Stimulated activated CD8-positive, alpha-beta memory T cell treated with anti-CD3 and anti-CD28 coated beads, Interleukin-7, amount 100 ng/mL, for 48 hours (primary cell): ENCODE results near the gene ARID2.

ENCODE experiments used
- DNase-seq, 2 donors: peaks; one replicate each; pipeline ENCODE4 v3.0.0-alpha.2; 2020; ENCODE audit warnings: low read depth in 1 of 2; ENCODE audit errors: extremely low read depth in 1 of 2

ARID2 gene

DNA sequence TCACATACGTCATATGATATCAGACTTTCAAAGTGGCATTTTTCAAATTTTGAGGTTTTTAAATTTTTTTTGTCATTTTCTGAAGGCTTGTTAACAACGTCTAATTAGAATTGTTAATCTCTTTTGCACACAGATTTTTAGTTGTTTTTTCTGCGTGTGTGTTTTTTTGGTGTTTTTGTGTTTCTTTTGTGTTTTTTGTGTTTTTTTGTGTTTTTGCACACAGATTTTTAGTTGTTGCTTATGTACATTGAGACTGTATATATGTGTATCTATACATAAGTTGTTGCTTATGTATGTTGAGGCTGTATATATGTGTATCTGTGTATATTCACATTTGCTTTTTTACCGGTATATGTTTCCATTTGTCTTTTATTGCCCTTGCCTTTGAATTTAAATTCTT, 30.8 kb downstream of the ARID2 start:
- no peak for DNase-seq

DNA sequence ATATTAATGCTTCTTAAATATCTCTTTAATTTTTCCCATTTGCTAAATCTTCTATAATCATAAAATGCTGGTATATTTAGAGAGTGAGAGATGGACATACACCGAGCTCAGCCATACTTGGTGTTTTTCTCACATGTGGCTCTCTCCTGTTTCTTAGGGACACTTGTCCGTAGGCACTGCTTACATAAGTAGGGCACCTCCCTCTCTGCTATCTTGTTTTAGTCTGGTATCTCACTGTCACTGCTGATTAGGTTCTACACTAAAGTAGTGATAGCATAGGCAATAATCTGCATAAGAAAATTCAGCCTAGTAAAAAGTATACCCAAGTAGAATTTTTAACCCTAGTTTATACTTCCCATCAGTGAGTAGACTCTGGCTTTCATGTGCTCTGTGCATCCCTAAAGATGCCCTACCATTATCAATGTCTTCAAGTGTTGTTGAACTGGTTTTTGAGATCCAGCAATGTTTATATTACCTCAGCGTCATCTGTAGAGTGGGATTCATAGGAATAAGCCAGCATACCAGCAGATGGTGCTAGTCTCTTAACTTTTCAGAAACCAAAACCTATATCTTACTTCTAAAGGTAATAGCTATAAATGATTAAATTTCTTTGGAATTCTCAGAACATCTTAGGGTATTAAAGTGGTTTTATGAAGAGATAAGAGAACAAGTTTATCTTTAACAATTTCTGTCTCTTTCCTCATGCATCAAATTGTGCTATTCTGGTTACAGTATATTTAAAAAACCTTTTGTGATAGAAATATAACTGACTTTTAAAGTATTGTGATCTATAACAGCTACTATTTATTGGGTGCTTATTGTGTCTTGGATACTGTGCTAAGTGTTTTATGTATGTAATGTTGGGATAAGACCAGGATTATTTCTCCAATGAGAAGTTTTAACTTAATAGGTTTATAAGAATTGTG, 32.9 kb downstream of the ARID2 start:
- no peak for DNase-seq

DNA sequence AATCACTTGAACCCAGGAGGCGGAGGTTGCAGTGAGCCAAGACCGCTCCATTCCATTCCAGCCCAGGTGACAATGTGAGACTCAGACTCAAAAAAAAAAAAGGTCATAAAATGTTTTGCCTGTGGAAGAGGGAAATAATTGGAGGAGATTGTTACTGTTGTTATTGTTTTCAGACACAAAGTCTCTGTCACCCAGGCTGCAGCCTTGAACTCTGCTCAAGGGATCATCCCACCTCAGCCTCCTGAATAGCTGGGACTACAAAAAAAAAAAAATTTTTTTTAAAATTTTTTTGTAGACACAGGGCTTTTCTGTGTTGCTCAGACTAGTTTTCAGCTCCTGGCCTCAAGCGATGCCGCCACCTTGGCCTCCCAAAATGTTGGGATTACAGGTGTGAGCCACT, 33.9 kb downstream of the ARID2 start:
- DNase-seq = no peak

DNA sequence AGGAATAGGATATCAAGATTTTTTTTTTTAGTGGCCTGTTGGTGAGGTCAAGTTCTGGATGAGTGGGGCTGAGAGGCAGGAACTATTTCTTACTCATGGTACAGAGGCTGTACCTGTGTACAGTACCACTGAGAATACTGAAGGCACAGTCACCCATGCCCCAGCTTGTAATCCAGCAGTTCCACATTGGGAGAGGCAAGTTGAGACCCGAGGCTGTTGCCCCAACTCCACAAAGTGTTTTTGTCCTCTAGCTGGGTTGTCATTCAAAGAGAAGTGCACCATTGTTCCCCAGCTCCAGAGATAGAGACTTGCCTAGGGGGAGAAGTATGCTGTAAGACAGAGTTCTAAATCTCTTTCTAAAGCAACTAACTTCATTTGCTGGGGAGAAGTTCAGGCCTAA, 38.7 kb downstream of the ARID2 start:
- no peak for DNase-seq

DNA sequence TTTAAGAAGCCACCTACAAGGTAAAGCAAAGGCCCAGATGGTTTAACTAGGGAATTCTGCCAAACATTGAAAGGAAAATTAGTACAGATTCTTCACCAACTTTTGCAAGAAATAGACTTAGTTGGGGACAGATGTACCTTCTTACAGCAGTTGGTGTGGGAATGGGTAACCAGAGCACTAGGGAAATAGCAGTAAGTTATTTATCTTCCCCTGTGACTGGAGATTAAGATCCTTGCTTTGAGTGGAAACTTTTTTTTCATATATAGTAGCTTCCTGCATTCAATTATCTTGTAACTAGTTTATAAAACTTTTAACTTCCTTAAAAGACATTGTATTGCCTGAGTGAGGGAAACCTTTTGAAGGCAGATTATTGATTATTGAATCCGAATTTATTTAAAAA, 44.2 kb downstream of the ARID2 start:
- DNase-seq = no peak

DNA sequence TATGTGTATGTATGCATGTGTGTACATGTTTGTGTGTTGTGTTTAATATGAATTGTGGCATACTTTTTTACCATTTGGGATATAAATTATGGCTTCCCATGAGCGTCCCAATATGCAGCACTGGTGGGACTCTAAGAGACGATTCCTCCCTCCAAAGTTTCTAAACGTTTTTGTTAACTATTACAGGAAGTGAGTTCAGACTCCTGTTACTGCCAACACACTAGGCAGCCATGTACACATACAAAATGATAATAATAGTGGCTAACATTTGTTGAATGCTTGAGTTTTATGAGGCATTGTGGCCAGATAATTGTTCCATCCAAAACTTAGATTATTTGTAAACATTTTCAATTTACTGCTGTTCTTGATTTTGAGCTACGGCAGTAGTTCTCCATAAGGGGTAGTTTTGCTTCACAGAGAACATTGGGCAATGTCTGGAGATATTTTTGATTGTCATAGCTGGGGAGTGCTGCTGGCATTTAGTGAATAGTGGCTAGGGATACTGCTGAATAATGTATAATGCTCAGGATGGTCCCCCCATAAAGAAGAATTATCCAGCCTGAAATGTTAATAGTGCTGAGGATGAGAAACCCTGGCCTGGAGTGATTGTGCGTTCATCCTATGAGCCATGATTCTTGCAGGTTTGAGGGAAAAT, 45.1 kb downstream of the ARID2 start:
- no peak for DNase-seq

DNA sequence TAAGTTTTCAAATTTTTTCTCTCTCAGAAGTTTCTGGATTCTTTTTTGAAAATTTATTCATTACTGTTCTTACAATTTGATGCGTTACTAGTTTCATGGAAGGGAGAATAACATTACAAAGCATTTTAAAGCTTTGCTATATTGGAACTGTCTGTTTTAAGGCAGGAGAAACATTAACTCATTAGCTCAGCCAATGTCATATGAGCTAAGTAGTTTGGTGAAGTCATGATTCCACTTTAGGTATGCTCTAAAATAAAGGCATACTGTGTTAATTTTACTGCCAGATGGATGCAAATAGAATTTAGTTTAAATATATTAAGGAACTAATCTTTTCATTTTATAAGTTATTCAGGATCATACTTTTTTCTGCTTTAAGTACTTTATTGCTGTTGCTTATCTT, 46.0 kb downstream of the ARID2 start:
- DNase-seq = no peak

DNA sequence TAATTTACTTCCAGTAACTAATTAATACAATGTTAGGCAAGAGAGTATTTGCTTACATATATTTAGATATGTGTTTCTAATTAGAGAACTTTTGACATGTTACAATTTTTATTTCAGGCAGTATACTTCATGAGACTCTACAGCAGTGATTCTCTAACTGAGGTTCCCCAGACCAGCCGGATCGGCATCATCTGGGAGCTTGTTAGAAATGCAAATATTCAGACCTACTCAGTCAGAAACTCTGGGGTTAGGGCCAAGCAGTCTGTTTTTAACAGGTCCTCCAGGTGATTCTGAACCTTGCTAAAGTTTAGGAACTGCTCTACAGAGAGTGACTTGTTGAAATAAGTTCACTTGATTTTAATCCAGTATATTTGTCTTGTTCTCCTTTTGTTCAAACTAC, 46.5 kb downstream of the ARID2 start:
- no peak for DNase-seq

DNA sequence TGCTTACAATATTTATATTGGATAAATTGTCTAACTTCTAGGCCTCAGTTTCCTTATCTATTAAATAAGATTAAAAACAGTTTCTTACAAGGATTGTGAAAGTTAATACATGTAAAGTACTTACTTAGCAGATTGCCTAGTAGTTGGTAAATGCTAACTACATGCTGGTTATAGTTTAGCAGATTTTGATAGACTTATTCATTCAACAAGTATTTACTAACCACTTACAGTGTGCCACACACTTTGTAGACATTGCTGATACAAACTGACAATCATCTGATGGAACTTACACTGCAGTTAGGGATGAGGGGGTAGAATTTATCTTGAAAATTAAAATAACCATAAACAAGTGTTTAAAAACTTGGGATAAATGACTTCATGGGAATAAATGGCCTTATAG, 50.4 kb downstream of the ARID2 start:
- no peak for DNase-seq

DNA sequence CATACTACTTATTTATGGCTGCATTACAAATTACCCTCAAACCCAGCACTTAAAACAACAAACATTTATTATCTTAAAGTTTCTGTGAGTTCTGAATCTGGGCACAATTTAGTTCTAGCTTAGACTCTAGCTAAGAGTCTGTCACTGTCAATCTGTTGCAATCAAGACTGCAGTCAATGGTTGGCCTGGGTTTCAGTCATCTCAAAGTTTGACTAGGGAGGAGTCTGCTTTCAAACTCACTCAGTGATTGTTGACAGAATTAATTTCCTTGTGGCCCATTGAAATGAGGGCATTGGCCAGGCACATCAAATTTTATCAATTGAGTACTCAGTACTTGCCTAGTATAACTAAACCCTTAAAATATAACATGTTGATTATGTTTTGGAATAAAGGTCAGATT, 51.6 kb downstream of the ARID2 start:
- DNase-seq = no peak

DNA sequence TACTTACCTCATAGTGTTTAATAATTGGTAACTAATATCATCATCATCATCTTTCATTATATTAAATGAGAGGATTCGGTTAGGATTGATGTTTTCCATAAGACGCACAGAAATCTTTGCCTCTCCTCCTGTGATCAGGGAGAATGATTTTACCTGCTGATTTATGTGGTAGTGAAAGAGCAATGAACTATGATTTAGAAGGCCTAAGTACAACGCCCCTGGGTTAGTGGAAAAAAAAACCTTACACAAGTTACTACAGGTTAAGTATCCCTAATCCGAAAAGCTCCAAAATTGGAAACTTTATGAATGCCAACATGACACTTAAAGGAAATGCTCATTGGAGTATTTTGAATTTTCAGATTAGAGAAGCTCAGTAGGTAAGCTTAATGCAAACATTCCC, 55.8 kb downstream of the ARID2 start:
- no peak for DNase-seq

DNA sequence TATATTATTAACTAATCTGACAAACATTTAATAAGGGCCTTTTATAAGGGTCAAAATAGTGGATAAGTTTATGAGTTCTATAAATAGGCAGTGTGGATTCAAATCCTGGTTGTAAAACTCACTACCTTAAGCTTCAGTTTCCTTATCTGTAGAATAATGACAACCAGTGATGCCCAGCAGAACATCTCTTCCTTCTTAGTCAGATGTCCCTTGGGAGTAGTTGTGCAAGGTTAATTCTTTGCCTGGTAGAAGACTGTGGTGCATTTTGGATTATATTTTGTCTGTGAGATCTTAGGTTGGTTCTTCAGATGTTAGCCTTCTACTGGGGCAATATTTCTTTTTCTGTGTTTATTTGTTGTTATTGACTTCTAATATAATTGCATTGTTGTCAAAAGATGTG, 59.5 kb downstream of the ARID2 start:
- DNase-seq = no peak

DNA sequence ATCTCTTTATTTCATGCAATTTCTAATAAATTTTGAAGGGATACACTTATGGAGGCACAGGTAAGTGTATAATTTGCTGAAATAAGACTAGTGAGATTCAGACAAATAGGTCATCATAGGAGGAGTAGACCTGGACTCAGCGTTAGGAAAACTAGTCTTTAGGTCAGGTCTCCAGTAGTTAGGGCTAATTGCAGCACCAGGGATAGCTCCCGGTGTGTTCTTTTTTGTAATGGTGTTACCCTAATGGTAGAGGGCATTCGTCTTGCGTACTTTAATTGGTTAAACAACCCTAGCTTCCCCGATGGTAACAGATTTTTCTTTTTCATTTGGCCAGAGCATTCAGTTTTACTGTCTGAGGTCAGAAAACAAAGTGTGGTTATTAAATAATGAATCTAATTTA, 64.9 kb downstream of the ARID2 start:
- no peak for DNase-seq

DNA sequence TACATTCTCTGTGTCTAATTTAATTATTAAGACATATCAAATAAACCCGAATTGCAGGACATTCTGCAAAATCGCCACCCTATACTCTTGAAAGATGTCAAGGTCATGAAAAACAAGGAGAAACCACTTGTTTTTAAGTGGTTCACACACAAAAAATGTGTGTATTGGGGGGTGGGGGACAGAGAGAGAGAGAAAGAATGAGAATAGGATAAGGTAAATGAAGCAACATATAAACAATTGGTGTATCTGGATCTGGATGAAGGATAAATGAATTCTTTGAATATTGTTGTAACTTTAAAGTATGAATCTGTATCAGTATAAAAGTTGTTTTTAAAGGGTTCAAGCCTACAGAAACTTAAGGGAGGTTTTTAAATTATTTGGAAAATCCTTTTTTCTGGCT, 72.1 kb downstream of the ARID2 start:
- no peak for DNase-seq

DNA sequence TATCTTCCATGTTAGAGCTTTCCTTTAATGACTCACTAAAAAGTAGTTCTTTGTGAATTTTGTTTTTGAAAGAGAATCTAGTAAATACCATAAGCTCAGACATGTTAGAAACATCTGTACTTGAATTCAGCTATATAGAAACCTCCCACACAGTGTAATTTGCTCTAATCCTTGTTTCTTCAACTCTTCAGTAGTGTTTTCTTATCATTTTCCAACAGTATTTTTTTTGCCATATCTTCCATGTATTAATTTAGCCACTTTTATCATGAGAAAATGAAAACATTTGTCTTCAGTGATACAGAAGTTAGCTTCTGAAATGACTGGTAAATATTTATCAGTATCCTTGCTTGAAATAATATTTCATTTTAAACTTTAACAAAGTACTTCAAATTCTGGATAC, 73.6 kb downstream of the ARID2 start:
- DNase-seq = no peak

DNA sequence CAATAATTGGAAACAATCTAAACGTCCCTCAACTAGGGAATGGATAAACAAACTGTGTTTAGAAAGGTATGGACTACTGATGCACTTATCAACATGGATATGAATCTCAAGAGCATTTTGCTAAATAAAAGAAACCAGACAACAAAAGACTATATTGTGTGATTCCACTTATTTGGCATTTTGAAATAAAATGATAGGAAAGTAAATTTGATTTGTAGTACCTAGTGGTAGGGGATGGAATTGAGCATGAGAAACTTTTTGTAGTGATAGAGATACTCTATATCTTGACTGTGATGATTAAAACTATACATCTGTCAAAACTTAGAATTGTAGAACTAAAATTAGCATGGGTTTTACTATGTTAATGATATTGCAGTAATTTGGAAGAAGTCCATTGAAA, 87.1 kb downstream of the ARID2 start:
- DNase-seq = no peak

DNA sequence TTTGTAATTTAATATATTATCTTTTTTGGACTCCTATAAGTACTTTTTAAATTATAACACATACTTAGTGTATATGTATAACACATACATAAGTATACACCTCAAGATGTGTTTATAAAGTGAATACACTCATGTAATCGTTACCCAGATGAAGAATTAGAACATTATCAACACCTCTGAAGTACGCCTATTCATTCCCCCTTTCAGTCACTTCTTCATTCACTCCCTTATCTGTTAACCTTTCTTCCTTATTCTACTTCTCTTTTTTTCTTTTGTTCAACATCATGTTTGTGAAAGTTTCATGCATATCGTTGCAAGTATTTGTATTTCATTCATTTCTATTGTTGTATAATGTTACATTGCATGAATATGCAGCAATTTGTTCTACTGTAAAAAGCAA, 98.5 kb downstream of the ARID2 start:
- no peak for DNase-seq

DNA sequence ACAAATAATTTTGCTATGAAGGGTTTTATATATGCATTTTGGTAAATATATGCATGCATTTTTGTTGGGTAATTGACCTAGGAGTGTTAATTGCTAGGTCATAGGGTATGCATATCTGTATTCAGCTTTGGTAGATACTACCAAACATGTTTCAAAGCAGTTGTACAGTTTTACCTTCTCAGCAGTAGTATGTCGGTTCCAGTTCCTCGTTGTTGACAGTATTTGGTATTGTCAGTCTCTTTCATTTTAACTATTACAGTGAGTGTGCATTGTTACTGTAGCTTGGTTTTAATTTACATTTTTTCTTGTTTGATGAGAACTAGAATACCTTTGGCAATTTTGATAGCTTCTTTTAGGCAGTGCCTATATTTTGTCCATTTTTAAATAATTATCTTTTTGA, 98.9 kb downstream of the ARID2 start:
- no peak for DNase-seq

DNA sequence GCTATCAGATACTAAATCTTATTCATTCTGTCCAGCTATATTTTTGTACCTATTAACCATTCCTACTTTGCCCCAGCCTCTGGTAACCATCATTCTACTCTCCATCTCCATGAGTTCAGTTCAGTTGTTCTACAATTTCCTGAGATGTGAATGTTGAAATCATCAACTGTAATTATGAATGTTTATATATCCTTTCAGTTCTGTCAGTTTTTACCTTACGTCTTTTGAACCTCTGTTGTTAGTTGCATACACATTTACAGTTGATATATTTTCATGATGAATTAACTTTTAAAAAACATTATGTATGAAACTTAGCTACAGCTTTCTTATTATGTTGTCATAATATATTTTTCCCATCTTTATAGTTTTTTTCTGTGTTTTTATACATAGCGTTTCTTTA, 102.1 kb downstream of the ARID2 start:
- DNase-seq = no peak

DNA sequence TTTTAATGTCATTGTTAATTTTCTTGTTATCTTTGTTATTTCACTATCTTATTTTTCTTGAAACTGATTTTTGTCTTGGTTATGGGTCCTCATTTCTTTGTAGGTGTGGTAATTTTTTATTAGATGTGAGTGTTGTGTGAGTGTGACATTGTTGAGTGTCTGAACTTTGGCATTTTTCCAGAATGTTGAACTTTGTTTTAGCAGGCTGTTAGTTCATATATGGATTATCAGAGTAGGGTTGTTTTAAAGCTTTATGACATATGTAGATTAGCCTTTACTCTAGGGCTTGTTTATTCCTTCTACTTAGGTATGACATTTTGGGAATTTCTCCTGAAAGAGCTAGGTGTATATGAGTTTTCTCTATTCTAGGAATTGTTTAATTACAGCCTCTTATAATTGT, 103.9 kb downstream of the ARID2 start:
- DNase-seq = no peak

DNA sequence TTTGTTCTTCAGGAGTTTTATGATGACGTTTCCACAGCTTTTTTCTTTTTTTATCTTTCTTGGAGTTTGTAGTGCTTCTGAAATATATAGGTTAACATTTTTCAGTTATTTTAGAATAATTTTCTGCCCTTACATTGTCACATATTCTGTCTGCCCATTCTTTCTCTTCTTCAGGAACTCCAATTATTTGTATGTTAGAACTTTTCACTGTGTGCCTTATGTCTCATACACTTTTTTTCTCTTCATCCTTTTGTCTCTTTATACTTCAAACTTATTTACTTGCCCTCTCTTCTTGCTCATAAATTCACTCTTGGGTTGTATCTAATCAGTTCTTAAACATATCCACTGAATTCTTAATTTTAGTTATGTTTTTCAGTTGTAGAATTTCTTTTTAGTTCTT, 105.3 kb downstream of the ARID2 start:
- no peak for DNase-seq

DNA sequence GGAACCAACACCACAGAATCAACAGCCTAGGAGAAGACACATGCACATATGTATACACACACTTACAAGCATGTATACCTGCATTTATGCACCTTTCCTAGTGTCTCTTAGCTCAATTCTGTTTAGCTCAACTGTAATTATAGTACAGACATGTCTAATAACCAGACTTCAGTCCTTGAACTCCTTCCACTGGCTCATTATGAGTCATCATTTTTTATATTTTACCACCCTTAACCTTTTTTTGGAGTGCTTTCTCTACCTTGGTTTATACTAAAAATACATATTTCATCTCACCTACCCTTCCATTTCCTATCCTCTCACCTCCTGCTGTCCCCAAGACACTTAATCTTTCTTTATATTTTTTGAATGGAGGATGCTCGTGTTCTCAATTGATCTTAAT, 110.4 kb downstream of the ARID2 start:
- no peak for DNase-seq

DNA sequence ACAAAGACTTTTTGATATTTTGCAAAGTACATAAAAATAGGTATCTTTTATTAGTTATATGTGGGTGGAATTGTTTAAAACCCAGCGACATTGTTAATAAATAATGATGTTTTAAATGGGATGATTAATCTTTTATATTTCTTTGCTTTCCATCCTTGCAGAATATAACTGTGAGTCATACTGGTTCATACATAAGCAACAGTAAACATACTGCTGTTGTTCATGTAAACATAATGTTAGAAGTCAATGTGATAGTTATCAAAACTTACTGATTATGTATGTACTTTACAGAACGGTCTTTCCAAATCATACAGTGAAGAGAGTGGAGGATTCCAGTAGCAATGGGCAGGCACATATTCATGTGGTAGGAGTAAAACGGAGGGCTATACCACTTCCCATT, 119.8 kb downstream of the ARID2 start:
- DNase-seq = no peak
